ENCODE measurements around the gene KLHL42. TPM values are rescaled to one million over a fixed set of nuclear protein-coding genes. Genes with fewer than 3 reads are reported as not detected.

KLHL42 gene
- total RNA-seq, 1 experiment from 2014 or later = 20.7 TPM

DNA sequence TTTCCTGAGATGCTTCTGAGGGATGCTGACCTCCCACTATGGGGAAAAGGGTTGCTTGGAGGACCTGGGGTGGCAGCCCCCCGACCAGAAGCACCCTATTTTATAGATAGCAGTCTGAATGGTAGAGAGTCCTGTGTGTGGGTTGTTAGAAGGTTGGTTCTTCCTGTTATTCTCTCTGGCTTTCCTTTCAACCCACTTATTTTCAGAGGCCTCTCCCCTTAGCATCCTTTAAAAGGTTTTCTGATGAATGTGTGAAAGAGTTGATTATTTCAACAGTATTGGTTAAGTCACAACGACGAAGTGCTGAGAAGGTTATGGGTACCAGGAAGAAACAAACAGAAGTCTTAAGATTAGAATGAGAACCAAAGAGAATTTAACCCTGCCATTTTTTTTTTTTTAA, 20.8 kb downstream of the KLHL42 start:
- TF ChIP-seq, protein P1, sequence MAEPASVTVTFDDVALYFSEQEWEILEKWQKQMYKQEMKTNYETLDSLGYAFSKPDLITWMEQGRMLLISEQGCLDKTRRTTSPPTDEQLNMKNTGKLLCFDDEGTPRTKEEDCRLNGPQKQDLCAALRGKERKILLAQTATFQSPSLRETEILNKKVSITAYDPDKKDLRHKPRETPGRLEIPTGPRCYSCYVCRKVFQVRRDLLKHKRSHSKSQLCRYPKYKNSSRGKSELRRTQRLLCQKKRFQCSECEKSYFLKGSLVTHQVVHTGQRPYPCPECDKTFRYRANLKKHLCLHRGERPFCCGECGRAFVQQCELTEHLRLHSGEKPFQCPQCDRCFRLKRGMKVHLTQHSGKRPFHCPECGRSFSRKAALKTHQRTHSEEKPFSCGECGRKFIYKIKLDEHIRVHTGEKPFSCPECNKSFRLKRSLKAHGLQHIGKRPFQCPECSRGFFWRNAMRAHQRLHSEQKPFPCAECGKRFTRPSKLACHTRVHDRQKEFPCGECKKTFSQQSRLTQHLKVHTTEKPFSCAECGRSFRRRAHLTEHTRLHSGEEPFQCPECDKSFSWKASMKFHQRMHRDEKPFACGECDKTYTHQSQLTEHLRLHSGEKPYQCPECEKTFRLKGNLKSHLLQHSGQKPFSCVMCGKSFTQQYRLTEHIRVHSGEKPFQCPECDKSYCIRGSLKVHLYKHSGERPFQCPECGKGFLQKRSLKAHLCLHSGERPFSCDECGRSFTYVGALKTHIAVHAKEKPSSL (CRISPR knock-in tag; conservative IDR thresholded peaks at IDR 0.05) = no peak
- TF ChIP-seq, protein P2, sequence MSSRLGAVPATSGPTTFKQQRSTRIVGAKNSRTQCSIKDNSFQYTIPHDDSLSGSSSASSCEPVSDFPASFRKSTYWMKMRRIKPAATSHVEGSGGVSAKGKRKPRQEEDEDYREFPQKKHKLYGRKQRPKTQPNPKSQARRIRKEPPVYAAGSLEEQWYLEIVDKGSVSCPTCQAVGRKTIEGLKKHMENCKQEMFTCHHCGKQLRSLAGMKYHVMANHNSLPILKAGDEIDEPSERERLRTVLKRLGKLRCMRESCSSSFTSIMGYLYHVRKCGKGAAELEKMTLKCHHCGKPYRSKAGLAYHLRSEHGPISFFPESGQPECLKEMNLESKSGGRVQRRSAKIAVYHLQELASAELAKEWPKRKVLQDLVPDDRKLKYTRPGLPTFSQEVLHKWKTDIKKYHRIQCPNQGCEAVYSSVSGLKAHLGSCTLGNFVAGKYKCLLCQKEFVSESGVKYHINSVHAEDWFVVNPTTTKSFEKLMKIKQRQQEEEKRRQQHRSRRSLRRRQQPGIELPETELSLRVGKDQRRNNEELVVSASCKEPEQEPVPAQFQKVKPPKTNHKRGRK (CRISPR knock-in tag; IDR thresholded peaks at IDR 0.05; ENCODE audit: borderline replicate concordance) = no peak
- TF ChIP-seq ZNF423 (CRISPR knock-in tag; IDR thresholded peaks at IDR 0.05) (no peak), SOX15 (CRISPR knock-in tag; IDR thresholded peaks at IDR 0.05) (no peak), ELF4 (CRISPR knock-in tag; IDR thresholded peaks at IDR 0.05; ENCODE audit: low read depth) (no peak), ZNF671 (CRISPR knock-in tag; IDR thresholded peaks at IDR 0.05) (no peak), TP53 (CRISPR knock-in tag; IDR thresholded peaks at IDR 0.05) (no peak), GTF2I (CRISPR knock-in tag; conservative IDR thresholded peaks at IDR 0.05) (no peak)
- TF ChIP-seq, protein P3, sequence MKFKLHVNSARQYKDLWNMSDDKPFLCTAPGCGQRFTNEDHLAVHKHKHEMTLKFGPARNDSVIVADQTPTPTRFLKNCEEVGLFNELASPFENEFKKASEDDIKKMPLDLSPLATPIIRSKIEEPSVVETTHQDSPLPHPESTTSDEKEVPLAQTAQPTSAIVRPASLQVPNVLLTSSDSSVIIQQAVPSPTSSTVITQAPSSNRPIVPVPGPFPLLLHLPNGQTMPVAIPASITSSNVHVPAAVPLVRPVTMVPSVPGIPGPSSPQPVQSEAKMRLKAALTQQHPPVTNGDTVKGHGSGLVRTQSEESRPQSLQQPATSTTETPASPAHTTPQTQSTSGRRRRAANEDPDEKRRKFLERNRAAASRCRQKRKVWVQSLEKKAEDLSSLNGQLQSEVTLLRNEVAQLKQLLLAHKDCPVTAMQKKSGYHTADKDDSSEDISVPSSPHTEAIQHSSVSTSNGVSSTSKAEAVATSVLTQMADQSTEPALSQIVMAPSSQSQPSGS (CRISPR knock-in tag; IDR thresholded peaks at IDR 0.05; ENCODE audit: borderline replicate concordance, low read depth) = no peak
- TF ChIP-seq, protein P4, sequence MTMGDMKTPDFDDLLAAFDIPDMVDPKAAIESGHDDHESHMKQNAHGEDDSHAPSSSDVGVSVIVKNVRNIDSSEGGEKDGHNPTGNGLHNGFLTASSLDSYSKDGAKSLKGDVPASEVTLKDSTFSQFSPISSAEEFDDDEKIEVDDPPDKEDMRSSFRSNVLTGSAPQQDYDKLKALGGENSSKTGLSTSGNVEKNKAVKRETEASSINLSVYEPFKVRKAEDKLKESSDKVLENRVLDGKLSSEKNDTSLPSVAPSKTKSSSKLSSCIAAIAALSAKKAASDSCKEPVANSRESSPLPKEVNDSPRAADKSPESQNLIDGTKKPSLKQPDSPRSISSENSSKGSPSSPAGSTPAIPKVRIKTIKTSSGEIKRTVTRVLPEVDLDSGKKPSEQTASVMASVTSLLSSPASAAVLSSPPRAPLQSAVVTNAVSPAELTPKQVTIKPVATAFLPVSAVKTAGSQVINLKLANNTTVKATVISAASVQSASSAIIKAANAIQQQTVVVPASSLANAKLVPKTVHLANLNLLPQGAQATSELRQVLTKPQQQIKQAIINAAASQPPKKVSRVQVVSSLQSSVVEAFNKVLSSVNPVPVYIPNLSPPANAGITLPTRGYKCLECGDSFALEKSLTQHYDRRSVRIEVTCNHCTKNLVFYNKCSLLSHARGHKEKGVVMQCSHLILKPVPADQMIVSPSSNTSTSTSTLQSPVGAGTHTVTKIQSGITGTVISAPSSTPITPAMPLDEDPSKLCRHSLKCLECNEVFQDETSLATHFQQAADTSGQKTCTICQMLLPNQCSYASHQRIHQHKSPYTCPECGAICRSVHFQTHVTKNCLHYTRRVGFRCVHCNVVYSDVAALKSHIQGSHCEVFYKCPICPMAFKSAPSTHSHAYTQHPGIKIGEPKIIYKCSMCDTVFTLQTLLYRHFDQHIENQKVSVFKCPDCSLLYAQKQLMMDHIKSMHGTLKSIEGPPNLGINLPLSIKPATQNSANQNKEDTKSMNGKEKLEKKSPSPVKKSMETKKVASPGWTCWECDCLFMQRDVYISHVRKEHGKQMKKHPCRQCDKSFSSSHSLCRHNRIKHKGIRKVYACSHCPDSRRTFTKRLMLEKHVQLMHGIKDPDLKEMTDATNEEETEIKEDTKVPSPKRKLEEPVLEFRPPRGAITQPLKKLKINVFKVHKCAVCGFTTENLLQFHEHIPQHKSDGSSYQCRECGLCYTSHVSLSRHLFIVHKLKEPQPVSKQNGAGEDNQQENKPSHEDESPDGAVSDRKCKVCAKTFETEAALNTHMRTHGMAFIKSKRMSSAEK (CRISPR knock-in tag; IDR thresholded peaks at IDR 0.05; ENCODE audit: borderline replicate concordance) = no peak
- TF ChIP-seq, protein P5, sequence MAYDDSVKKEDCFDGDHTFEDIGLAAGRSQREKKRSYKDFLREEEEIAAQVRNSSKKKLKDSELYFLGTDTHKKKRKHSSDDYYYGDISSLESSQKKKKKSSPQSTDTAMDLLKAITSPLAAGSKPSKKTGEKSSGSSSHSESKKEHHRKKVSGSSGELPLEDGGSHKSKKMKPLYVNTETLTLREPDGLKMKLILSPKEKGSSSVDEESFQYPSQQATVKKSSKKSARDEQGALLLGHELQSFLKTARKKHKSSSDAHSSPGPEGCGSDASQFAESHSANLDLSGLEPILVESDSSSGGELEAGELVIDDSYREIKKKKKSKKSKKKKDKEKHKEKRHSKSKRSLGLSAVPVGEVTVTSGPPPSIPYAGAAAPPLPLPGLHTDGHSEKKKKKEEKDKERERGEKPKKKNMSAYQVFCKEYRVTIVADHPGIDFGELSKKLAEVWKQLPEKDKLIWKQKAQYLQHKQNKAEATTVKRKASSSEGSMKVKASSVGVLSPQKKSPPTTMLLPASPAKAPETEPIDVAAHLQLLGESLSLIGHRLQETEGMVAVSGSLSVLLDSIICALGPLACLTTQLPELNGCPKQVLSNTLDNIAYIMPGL (CRISPR knock-in tag; IDR thresholded peaks at IDR 0.05) = no peak
- TF ChIP-seq, protein P6, sequence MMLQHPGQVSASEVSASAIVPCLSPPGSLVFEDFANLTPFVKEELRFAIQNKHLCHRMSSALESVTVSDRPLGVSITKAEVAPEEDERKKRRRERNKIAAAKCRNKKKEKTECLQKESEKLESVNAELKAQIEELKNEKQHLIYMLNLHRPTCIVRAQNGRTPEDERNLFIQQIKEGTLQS (CRISPR knock-in tag; conservative IDR thresholded peaks at IDR 0.05) = no peak
- ChIA-PET CTCF (interaction anchor here (1.3 kb wide), 1 partner anchor 11 kb away, joined by 3 read pairs; no protein-coding TSS in a partner anchor), POLR2A (no interaction called here)
- Mint-ChIP-seq H3K27me3 (ENCODE audit: low read depth) (no peaks in the 10 kb centered on the region), H3K36me3 (peaks cover 32% of the 10 kb centered on the region), H3K27ac (no peak overlapping the region), H3K4me3 (no peak overlapping the region), H3K9me3 (no peaks in the 10 kb centered on the region), H3K4me1 (no peaks in the 10 kb centered on the region)
- no peak for ATAC-seq
- no peak for DNase-seq (ENCODE audit: low spot score)

DNA sequence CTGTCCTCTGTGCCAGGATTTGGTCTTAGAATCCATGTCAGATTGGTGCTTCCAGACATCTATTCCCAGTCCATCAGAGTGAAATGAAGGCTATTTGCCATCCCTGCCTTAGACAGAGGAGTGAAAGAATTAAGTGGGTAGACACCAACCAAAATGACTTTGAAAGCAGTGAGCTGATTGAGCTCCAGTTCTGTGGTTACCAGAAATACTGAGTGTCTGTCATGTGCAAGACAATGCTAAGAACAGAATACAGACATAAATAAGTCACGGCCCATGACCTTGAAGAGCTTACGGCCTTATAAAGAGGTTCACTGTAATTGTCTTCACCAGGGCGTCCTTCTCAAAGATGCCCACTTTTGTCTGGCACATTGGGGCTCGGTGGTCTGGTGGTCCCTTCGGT, 21.6 kb downstream of the KLHL42 start:
- H3K4me3 Mint-ChIP-seq = no peak overlapping the region
- H3K9me3 Mint-ChIP-seq = no peaks in the 10 kb centered on the region
- ChIA-PET POLR2A (interaction anchor here (0.5 kb wide), 1 partner anchor 16 kb away, joined by 3 read pairs; no protein-coding TSS in a partner anchor), CTCF (no interaction called here)
- TF ChIP-seq EMX1 (CRISPR knock-in tag; IDR thresholded peaks at IDR 0.05) (no peak), ZNF671 (CRISPR knock-in tag; IDR thresholded peaks at IDR 0.05) (no peak), RELA (CRISPR knock-in tag; IDR thresholded peaks at IDR 0.05; ENCODE audit: borderline replicate concordance) (no peak), TEAD4 (CRISPR knock-in tag; IDR thresholded peaks at IDR 0.05) (no peak), ATF1 (CRISPR knock-in tag; IDR thresholded peaks at IDR 0.05) (no peak), SP1 (CRISPR knock-in tag; conservative IDR thresholded peaks at IDR 0.05) (no peak)
- no peaks in the 10 kb centered on the region for H3K4me1 Mint-ChIP-seq
- ATAC-seq (no peak), DNase-seq (ENCODE audit: low spot score) (no peak)
- peaks cover 26% of the 10 kb centered on the region for H3K36me3 Mint-ChIP-seq
- no peak overlapping the region for H3K27ac Mint-ChIP-seq
- no peaks in the 10 kb centered on the region for H3K27me3 Mint-ChIP-seq (ENCODE audit: low read depth)
